HepG2 (cell line): ENCODE data around the gene CAB39. TPM values are rescaled to one million over a fixed set of nuclear protein-coding genes. Genes with fewer than 3 reads are reported as not detected.
A peak's percentile ranks its signal among the peaks of the same experiment; 100 is the strongest.

ENCODE experiments used
- ATAC-seq: fragments of 200-7000 bp; cut with Tn5 transposase; 3 replicates; pipeline ENCODE4 v1.9.1; 2020; ENCODE audit warnings: mild to moderate bottlenecking, moderate library complexity
- BruUV-seq: library from RNA; stranded (reverse); fragments of 400-500 nt; replicated peaks from 2 replicates; lab custom pipeline; 2021; lab: Mats Ljungman, UMichigan
- CTCF ChIA-PET: fragments of 300-600 bp; formaldehyde crosslinking; extraction: SDS; loops from one replicate; lab custom pipeline; 2021; ENCODE audit warnings: low total read pairs, inconsistent platforms, low intra/inter-chr PET ratio; lab: Yijun Ruan, JAX
- POLR2A ChIA-PET: fragments of 350-600 bp; sonication (Branson Sonifier 250); formaldehyde crosslinking; loops from one replicate; lab custom pipeline; 2020; ENCODE audit warnings: antibody characterized with exemption, inconsistent platforms; lab: Yijun Ruan, JAX
- DNase-seq: peaks from one replicate; pipeline ENCODE4 v3.0.0-alpha.2; 2015; ENCODE audit warnings: low spot score
- FAIRE-seq: peaks from 3 replicates; lab custom pipeline; 2011; peaks lifted over from hg19 to GRCh38; lab: Jason Lieb, UNC
- H2AFZ ChIP-seq: one replicate; pipeline ENCODE4 v1.6.1; 2011; ENCODE audit warnings: low read length, inconsistent platforms
- H3K27ac ChIP-seq: fragments of 300-600 bp; 3 replicates; pipeline ENCODE4 v1.8.0; 2011; ENCODE audit warnings: mixed run types, mild to moderate bottlenecking, mixed read lengths, low read length, inconsistent platforms; ENCODE audit not compliant: insufficient read depth; ENCODE audit errors: extremely low read length
- H3K27me3 ChIP-seq, 2 experiments: fragments of 200-600 bp in 1 of 2; 2 replicates in 1 of 2; 3 replicates in 1 of 2; pipeline versions ENCODE4 v1.6.0 to v1.8.0; 2011; ENCODE audit warnings: low read length in 2 of 2, mild to moderate bottlenecking in 2 of 2, moderate library complexity in 2 of 2, inconsistent platforms in 1 of 2; ENCODE audit not compliant: insufficient read depth in 2 of 2, control insufficient read depth in 1 of 2
- H3K36me3 ChIP-seq, 2 experiments: fragments of 200-600 bp in 1 of 2; replicated peaks in 1 of 2; 2 replicates in 1 of 2; 3 replicates in 1 of 2; pipeline versions ENCODE4 v1.5.1 to v1.8.0; 2011; ENCODE audit warnings: low read length in 2 of 2, inconsistent platforms in 1 of 2; ENCODE audit not compliant: insufficient read depth in 2 of 2, control insufficient read depth in 1 of 2
- H3K4me1 ChIP-seq: 2 replicates; pipeline ENCODE4 v1.5.1; 2012; ENCODE audit warnings: low read length, inconsistent platforms; ENCODE audit not compliant: insufficient read depth
- H3K4me2 ChIP-seq: 2 replicates; pipeline ENCODE4 v1.6.0; 2011; ENCODE audit warnings: low read depth, low read length, inconsistent platforms
- H3K4me3 ChIP-seq, 3 experiments: fragments of 200-600 bp in 1 of 3; sonication (generic), shearing (Covaris generic) in 1 of 3; replicated peaks in 1 of 3; 2 replicates each; pipeline ENCODE4 v1.5.1; 2011 to 2016; ENCODE audit warnings: low read length in 3 of 3, inconsistent platforms in 2 of 3, low read depth in 2 of 3, mild to moderate bottlenecking in 2 of 3, control low read depth in 1 of 3, mixed read lengths in 1 of 3; ENCODE audit not compliant: insufficient read depth in 1 of 3
- H3K79me2 ChIP-seq: one replicate; pipeline ENCODE4 v1.6.1; 2011; ENCODE audit warnings: low read length, inconsistent platforms; ENCODE audit not compliant: insufficient read depth
- H3K9ac ChIP-seq: 2 replicates; pipeline ENCODE4 v1.6.0; 2011; ENCODE audit warnings: mild to moderate bottlenecking, low read depth, low read length, inconsistent platforms; ENCODE audit not compliant: insufficient read depth
- H3K9me3 ChIP-seq: 2 replicates; pipeline ENCODE4 v1.5.1; 2012; ENCODE audit warnings: mild to moderate bottlenecking, low read length
- H4K20me1 ChIP-seq: 2 replicates; pipeline ENCODE4 v1.6.0; 2011; ENCODE audit warnings: inconsistent platforms, mild to moderate bottlenecking, low read length, moderate library complexity; ENCODE audit not compliant: insufficient read depth
- CBX2 ChIP-seq, 2 experiments: fragments of 200-600 bp in 1 of 2; sonication (generic); formaldehyde crosslinking in 1 of 2; IDR thresholded peaks; 2 replicates each; pipeline versions ENCODE4 v1.7.0 to v1.8.1; 2018 to 2022; ENCODE audit warnings: low read depth in 2 of 2, low read length in 1 of 2, mild to moderate bottlenecking in 1 of 2, missing genetic modification reagents in 1 of 2
- FOSL1 ChIP-seq: sonication (generic); formaldehyde crosslinking; IDR thresholded peaks from 2 replicates; pipeline ENCODE4 v1.9.0; 2021; ENCODE audit warnings: missing genetic modification reagents, borderline replicate concordance
- FOXP1 ChIP-seq, 2 experiments: fragments of 450-650 bp in 1 of 2; IDR thresholded peaks; 2 replicates each; pipeline ENCODE4 v1.6.1; 2017 to 2018; ENCODE audit warnings: antibody characterized with exemption in 1 of 2
- HDAC2 ChIP-seq: sonication (generic); formaldehyde crosslinking; IDR thresholded peaks from 2 replicates; pipeline ENCODE4 v1.4.0; 2020; ENCODE audit warnings: missing genetic modification reagents
- KAT8 ChIP-seq: IDR thresholded peaks from 2 replicates; pipeline ENCODE4 v1.6.1; 2016; ENCODE audit warnings: missing genetic modification reagents, missing compliant biosample characterization
- NKX3-1 ChIP-seq: sonication (generic); formaldehyde crosslinking; IDR thresholded peaks from 2 replicates; pipeline ENCODE4 v1.5.0; 2020; ENCODE audit warnings: missing genetic modification reagents
- TBX2 ChIP-seq: sonication (generic); formaldehyde crosslinking; IDR thresholded peaks from 2 replicates; pipeline ENCODE4 v1.5.0; 2020; ENCODE audit warnings: missing genetic modification reagents, mild to moderate bottlenecking, borderline replicate concordance
- YEATS2 ChIP-seq: sonication (generic); formaldehyde crosslinking; IDR thresholded peaks from 2 replicates; pipeline ENCODE4 v1.4.0; 2020; ENCODE audit warnings: missing genetic modification reagents, borderline replicate concordance
- ZMYM4 ChIP-seq: sonication (generic); formaldehyde crosslinking; IDR thresholded peaks from 2 replicates; pipeline ENCODE4 v1.8.1; 2023; ENCODE audit warnings: mild to moderate bottlenecking, missing genetic modification reagents
- ZNF335 ChIP-seq: sonication (generic); formaldehyde crosslinking; IDR thresholded peaks from 2 replicates; pipeline ENCODE4 v1.4.0; 2020; ENCODE audit warnings: missing genetic modification reagents
- ZNF530 ChIP-seq: sonication (generic); formaldehyde crosslinking; IDR thresholded peaks from 2 replicates; pipeline ENCODE4 v1.5.0; 2020; ENCODE audit warnings: low read depth, mild to moderate bottlenecking, missing genetic modification reagents
- ZNF660 ChIP-seq: sonication (generic); formaldehyde crosslinking; IDR thresholded peaks from 2 replicates; pipeline ENCODE4 v1.5.1; 2020; ENCODE audit warnings: mild to moderate bottlenecking, low read depth, missing genetic modification reagents, borderline replicate concordance
- ZNF792 ChIP-seq: IDR thresholded peaks from 2 replicates; pipeline ENCODE4 v1.6.1; 2016
- ZNF816 ChIP-seq: sonication (generic); formaldehyde crosslinking; IDR thresholded peaks from 2 replicates; pipeline ENCODE4 v1.8.0; 2022; ENCODE audit warnings: missing genetic modification reagents, mild to moderate bottlenecking, borderline replicate concordance
- ZNF879 ChIP-seq: sonication (generic); formaldehyde crosslinking; IDR thresholded peaks from 2 replicates; pipeline ENCODE4 v1.8.1; 2023; ENCODE audit warnings: missing genetic modification reagents
- ZSCAN22 ChIP-seq: sonication (generic); formaldehyde crosslinking; IDR thresholded peaks from 2 replicates; pipeline ENCODE4 v1.4.0; 2020; ENCODE audit warnings: mild to moderate bottlenecking, missing genetic modification reagents
- ZSCAN25 ChIP-seq: sonication (generic); formaldehyde crosslinking; IDR thresholded peaks from 2 replicates; pipeline ENCODE4 v1.8.0; 2022; ENCODE audit warnings: mild to moderate bottlenecking, missing genetic modification reagents
- WGBS: methylation state at CpG from one replicate; pipeline ENCODE4 v1.1.6; 2017; ENCODE audit warnings: low lambda C conversion rate; 5-methylcytosine and 5-hydroxymethylcytosine counted together
- in situ Hi-C: cut with HindIII; loops from 2 replicates; pipeline ENCODE4 v1.10.0; 2017; ENCODE audit warnings: low pct_unique_long_range_greater_than_20kb; ENCODE audit not compliant: extremely low pct_ligation_motif_present
- intact Hi-C: fragments of 100-400 bp; cut with micrococcal nuclease; formaldehyde crosslinking; loops from one replicate; pipeline ENCODE4 v1.10.0; 2022; ENCODE audit not compliant: unreplicated experiment
- polyA plus RNA-seq, 8 experiments: library from polyadenylated mRNA; depleted of rRNA in 3 of 8; stranded (reverse) in 7 of 8; unstranded in 1 of 8; fragments of >200 nt; fragmentation: Illumina TruSeq in 4 of 8; extraction: Trizol in 4 of 8; gene quantifications; 2 replicates each; pipeline versions ENCODE4 v1.2.1 to v1.2.3, GENCODE V29; 2011 to 2016; ENCODE audit warnings: low read depth in 4 of 8, missing spikeins in 1 of 8, mixed read lengths in 1 of 8; ENCODE audit not compliant: insufficient read depth in 1 of 8
- total RNA-seq, 5 experiments: library from RNA; depleted of rRNA; stranded (reverse); fragments of >200 nt; fragmentation: Illumina TruSeq; extraction: Trizol; gene quantifications; 2 replicates each; pipeline ENCODE4 v1.2.3, GENCODE V29; 2016; ENCODE audit warnings: low read depth in 1 of 5
- TF ChIP-seq, protein P1 (sequence below): sonication (generic); formaldehyde crosslinking; conservative IDR thresholded peaks from 2 replicates; pipeline ENCODE4 v1.8.0; 2022; ENCODE audit warnings: mild to moderate bottlenecking, moderate library complexity, missing genetic modification reagents
- TF ChIP-seq, protein P2 (sequence below): sonication (generic); formaldehyde crosslinking; IDR thresholded peaks from 2 replicates; pipeline ENCODE4 v1.9.0; 2021; ENCODE audit warnings: missing genetic modification reagents, mild to moderate bottlenecking, borderline replicate concordance
- TF ChIP-seq, protein P3 (sequence below), 2 experiments: fragments of 450-650 bp in 1 of 2; sonication (generic) in 1 of 2; formaldehyde crosslinking; IDR thresholded peaks; 2 replicates each; pipeline versions ENCODE4 v1.5.0 to v1.8.0; 2020 to 2022; ENCODE audit warnings: mild to moderate bottlenecking in 1 of 2, missing genetic modification reagents in 1 of 2

Gene CAB39
- total and polyA plus RNA-seq, 2 of the 13 experiments (the other 11 are each of a cell fraction or from before 2014, with no cell fraction given): 19.3 to 45.3 TPM

DNA sequence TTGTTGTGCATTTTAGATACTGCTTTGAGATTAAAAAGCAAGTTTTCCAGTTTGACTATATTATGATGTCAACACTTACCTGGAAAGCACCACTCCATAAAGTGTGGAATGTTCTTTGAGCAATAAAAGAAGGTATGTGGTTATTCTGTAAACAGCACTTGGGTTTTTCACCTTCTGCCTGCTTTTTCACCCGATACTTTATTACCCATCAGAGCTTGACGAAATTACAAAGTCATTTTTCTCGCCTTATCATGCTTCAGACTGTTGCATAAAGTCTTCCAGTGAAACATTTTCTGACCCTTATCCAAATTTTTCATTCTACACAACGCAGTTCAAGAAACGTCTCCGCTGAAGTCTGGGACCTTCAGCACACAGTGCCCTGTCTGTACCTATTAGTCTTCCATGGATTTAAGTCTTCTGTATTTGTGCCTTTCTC lies 25.2 kb downstream of the CAB39 start (continued):
- TF ChIP-seq ZNF879 (CRISPR knock-in tag) (no peak), HDAC2 (CRISPR knock-in tag) (no peak), NKX3-1 (CRISPR knock-in tag) (no peak), CBX2 (IDR thresholded peaks at IDR 0.05; ENCODE audit: low read depth, low read length) (no peak), CBX2 (CRISPR knock-in tag; IDR thresholded peaks at IDR 0.05; ENCODE audit: low read depth) (no peak), ZMYM4 (CRISPR knock-in tag) (no peak), FOSL1 (CRISPR knock-in tag) (no peak), YEATS2 (CRISPR knock-in tag) (no peak)
- TF ChIP-seq, protein P1, sequence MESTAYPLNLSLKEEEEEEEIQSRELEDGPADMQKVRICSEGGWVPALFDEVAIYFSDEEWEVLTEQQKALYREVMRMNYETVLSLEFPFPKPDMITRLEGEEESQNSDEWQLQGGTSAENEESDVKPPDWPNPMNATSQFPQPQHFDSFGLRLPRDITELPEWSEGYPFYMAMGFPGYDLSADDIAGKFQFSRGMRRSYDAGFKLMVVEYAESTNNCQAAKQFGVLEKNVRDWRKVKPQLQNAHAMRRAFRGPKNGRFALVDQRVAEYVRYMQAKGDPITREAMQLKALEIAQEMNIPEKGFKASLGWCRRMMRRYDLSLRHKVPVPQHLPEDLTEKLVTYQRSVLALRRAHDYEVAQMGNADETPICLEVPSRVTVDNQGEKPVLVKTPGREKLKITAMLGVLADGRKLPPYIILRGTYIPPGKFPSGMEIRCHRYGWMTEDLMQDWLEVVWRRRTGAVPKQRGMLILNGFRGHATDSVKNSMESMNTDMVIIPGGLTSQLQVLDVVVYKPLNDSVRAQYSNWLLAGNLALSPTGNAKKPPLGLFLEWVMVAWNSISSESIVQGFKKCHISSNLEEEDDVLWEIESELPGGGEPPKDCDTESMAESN (CRISPR knock-in tag): 0 out of 2 replicates have a peak, but pooled peaks have one; percentile 33
- TF ChIP-seq, protein P2, sequence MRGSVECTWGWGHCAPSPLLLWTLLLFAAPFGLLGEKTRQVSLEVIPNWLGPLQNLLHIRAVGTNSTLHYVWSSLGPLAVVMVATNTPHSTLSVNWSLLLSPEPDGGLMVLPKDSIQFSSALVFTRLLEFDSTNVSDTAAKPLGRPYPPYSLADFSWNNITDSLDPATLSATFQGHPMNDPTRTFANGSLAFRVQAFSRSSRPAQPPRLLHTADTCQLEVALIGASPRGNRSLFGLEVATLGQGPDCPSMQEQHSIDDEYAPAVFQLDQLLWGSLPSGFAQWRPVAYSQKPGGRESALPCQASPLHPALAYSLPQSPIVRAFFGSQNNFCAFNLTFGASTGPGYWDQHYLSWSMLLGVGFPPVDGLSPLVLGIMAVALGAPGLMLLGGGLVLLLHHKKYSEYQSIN (CRISPR knock-in tag): no peak

DNA sequence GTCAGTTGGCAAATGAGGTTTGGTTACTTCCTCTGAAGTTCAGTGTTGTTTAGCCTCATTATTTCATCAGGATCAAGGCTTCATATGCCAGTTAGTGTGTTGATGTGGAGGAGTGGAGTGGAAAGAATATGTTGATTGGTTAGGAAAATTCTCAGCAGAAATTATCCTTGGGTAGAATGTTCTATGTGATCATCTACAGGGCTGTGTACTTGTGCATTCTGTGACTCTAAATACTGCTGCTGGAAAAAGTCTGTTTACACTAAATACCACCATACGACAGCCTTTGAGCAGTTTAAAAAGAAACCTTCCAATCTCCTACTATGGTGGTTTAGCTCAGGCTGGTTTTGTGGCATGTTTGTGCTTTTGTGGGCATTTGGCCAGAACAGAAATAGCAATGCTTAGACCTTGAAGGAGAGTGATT lies 25.8 kb downstream of the CAB39 start:
- Histone ChIP-seq H3K36me3 (peaks cover 5% of the 10 kb centered on the region in 2 experiments; a peak in 2 of 5 replicates), H3K27me3 (no peaks in the 10 kb centered on the region), H3K4me3 (peak overlapping the region in 2 of 3 experiments; percentile 32 to 37; a peak in 4 of 6 replicates), H3K9me3 (no peaks in the 10 kb centered on the region), H3K27ac (peak overlapping the region; percentile 34), H3K4me2 (peak overlapping the region; percentile 65), H4K20me1 (peaks cover 40% of the 10 kb centered on the region), H3K9ac (no peak overlapping the region), H3K79me2 (peaks cover 40% of the 10 kb centered on the region), H2AFZ (no peak overlapping the region), H3K4me1 (peaks cover 45% of the 10 kb centered on the region)
- intact Hi-C loops (loop anchor here (2.0 kb wide), 2 partner anchors 24 to 26 kb away; partner anchors contain the start of gene CAB39), in situ Hi-C loops (no loop called here)
- no TSS peak for BruUV-seq
- WGBS: 4% methylated on average over 1 of the region's 1 CpG
- POLR2A ChIA-PET: interaction anchor here (1.3 kb wide), 1 partner anchor 24 kb away, joined by 7 read pairs; no protein-coding TSS in a partner anchor
- FAIRE-seq: no peak
- peak; percentile 83 for ATAC-seq
- peak; percentile 35 for DNase-seq
- CTCF ChIA-PET: interaction anchor here (1.1 kb wide), 1 partner anchor 60 kb away, joined by 3 read pairs; no protein-coding TSS in a partner anchor
- no peak for TF ChIP-seq ZNF530
- TF ChIP-seq, protein P3, sequence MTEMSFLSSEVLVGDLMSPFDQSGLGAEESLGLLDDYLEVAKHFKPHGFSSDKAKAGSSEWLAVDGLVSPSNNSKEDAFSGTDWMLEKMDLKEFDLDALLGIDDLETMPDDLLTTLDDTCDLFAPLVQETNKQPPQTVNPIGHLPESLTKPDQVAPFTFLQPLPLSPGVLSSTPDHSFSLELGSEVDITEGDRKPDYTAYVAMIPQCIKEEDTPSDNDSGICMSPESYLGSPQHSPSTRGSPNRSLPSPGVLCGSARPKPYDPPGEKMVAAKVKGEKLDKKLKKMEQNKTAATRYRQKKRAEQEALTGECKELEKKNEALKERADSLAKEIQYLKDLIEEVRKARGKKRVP (CRISPR knock-in tag; IDR thresholded peaks at IDR 0.05): 0 out of 4 replicates have a peak, but pooled peaks of 1 of the 2 experiments have one; percentile 5
- peak; percentile 20; the same call in 1 of the 2 replicates for TF ChIP-seq ZNF816 (CRISPR knock-in tag)
- no peak for TF ChIP-seq ZNF792
- TF ChIP-seq ZSCAN22 (CRISPR knock-in tag): no peak
- TF ChIP-seq FOXP1 (IDR thresholded peaks at IDR 0.05): no peak
- TF ChIP-seq FOXP1 (CRISPR knock-in tag; IDR thresholded peaks at IDR 0.05): peak; percentile 69
- TF ChIP-seq ZNF660: no peak
- 0 out of 2 replicates have a peak, but pooled peaks have one; percentile 20 for TF ChIP-seq ZNF335 (CRISPR knock-in tag)
- 0 out of 2 replicates have a peak, but pooled peaks have one; percentile 4 for TF ChIP-seq ZSCAN25 (CRISPR knock-in tag)
- 0 out of 2 replicates have a peak, but pooled peaks have one; percentile 2 for TF ChIP-seq KAT8 (CRISPR knock-in tag)
- TF ChIP-seq YEATS2 (CRISPR knock-in tag): peak; percentile 4; the same call in 1 of the 2 replicates
- TF ChIP-seq TBX2 (CRISPR knock-in tag): 0 out of 2 replicates have a peak, but pooled peaks have one; percentile 17
